HUES6 (cell line): Measurements from ENCODE around the gene ADCY1.

Experiments
- H3K27ac ChIP-seq: 2 replicates; pipeline ENCODE4 v1.7.0; 2013; ENCODE audit warnings: low read depth, mild to moderate bottlenecking, low read length, inconsistent platforms
- H3K27me3 ChIP-seq: 2 replicates; pipeline ENCODE4 v1.6.1; 2013; ENCODE audit warnings: low read length; ENCODE audit not compliant: control insufficient read depth, insufficient read depth
- H3K36me3 ChIP-seq: 2 replicates; pipeline ENCODE4 v1.6.1; 2013; ENCODE audit warnings: low read length; ENCODE audit not compliant: control insufficient read depth, insufficient read depth
- H3K4me1 ChIP-seq: 2 replicates; pipeline ENCODE4 v1.6.1; 2013; ENCODE audit warnings: low read length; ENCODE audit not compliant: control insufficient read depth, insufficient read depth
- H3K4me3 ChIP-seq: 2 replicates; pipeline ENCODE4 v1.5.1; 2013; ENCODE audit warnings: low read depth, low read length
- H3K9ac ChIP-seq: one replicate; pipeline ENCODE4 v1.6.1; 2013; ENCODE audit warnings: mild to moderate bottlenecking, low read length
- H3K9me3 ChIP-seq: 2 replicates; pipeline ENCODE4 v1.6.1; 2013; ENCODE audit warnings: low read depth, low read length; ENCODE audit not compliant: control insufficient read depth, insufficient read depth

The ADCY1 gene

GRCh38 chr7:45657136-45657889, 83.1 kb downstream of the ADCY1 start:
- Histone ChIP-seq H3K36me3 (no peaks in the 10 kb centered on the region), H3K4me3 (no peak overlapping the region), H3K27ac (no peak overlapping the region), H3K9me3 (no peaks in the 10 kb centered on the region), H3K27me3 (no peaks in the 10 kb centered on the region), H3K9ac (no peak overlapping the region), H3K4me1 (no peaks in the 10 kb centered on the region)

DNA sequence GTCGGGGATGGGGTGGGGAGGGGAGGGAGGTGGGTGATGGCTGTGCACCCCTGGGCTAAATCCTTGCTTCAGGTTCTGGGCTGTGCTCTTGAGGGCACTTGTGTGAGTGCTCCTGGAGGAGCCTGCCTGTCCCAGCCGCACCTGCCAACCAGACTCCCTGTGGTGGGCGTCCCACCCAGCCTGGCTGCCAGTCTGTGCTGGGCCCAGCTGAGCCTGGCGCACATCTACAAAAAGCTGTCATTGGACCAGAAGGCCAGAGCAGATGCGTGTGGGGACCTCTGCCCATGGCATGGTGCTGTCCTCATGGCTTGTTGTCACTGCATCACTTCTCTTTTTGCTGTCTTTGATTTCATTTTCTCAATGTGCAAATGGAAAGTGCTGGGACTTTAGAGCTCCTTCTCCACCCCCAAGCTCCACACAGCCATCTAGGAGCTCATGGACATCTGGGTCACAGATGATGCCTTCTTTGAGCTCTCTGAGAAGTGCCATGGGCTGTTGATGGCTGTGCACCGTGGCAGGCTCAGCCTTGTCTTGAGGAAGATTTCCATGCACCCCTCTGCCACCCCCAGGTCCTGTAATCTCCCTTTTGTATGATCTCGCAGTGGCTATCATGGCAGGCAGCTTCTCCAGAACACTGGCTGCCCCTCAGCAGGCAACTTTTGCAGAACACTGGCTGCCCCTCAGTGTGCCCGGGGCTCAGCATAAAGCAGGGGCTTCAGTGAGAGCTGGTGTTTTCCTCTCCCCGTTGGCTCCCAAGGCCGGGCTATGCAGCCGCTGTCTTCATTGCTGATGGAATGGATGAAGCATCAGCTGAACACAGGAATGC, 83.9 kb downstream of the ADCY1 start:
- Histone ChIP-seq H3K9me3 (no peaks in the 10 kb centered on the region), H3K4me1 (no peaks in the 10 kb centered on the region), H3K27ac (no peak overlapping the region), H3K27me3 (no peaks in the 10 kb centered on the region), H3K9ac (no peak overlapping the region), H3K36me3 (no peaks in the 10 kb centered on the region), H3K4me3 (no peak overlapping the region)

DNA sequence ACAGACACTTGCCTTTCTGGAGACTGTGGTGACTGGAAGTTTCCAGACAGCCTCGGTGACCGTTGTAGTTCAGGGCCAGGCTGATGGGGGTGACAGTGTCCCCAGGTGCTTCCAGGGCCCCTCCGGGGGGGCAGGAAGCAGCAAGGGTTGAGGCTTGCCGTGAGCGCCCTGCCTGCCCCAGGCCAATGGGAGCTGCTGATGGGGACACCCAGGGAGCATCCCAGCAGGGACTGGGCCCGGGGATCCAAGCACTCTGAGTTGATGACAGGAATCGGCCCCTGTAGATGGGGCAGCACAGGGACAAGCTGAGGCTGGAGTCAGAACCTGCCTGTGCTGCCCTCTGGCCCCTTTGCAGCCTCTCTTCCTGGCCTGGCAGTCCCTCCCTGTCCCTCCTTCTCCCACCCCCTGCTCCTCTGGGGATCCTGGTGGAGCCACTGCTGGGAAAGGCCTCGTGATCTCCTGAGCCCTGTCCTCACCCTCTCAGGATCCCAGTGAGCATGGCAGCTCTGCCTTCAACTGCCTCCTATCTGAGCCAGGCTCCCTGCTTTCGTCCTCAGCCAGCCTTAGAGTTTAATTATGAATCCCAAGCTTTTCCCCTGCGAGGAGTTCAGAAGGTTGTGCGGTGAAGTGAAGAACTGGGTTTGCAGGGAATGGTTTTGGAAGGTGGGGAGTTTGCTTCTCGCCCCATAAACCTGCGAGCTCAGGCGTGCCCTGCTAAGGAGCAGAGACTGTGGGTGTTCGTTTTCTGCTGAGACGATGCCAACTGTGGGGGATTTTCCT, 84.7 kb downstream of the ADCY1 start:
- Histone ChIP-seq H3K4me1 (no peaks in the 10 kb centered on the region), H3K9me3 (no peaks in the 10 kb centered on the region), H3K27ac (no peak overlapping the region), H3K9ac (no peak overlapping the region), H3K4me3 (no peak overlapping the region), H3K36me3 (no peaks in the 10 kb centered on the region), H3K27me3 (no peaks in the 10 kb centered on the region)

DNA sequence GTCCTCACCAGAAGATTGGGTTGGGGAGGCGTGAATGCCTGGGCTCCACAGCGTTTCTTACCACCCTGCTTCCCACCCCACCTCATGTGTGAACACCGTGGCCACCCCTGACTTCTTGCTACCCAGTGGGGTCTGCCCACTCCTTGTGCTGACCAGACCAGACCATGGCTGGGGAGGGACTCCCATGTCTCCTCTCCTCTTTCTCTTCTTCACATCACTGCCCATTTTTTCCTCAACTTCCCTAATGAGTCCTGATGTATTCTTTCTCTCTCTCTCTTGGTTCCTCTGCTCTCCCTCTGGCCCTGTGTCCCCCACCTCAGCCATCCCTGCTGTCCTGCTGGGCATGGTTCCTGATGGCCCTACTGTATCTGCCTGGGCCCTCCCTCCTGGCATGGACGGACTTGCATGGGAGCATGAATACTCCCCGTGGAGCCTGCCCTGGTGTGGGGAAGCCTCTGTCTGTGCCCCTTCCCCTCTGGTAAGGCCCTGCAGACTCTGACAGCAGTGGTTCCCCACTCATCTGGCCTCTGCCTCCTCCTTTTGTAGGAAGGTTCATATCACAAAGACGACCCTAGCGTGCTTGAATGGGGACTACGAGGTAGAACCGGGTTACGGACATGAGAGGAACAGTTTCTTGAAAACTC, 85.5 kb downstream of the ADCY1 start:
- Histone ChIP-seq H3K4me3 (no peak overlapping the region), H3K27ac (no peak overlapping the region), H3K4me1 (no peaks in the 10 kb centered on the region)

GRCh38 chr7:45660201-45660900, 86.2 kb downstream of the ADCY1 start:
- H3K4me1 ChIP-seq = no peaks in the 10 kb centered on the region
- H3K36me3 ChIP-seq = no peaks in the 10 kb centered on the region
- H3K27ac ChIP-seq = no peak overlapping the region
- H3K9ac ChIP-seq = no peak overlapping the region
- no peaks in the 10 kb centered on the region for H3K9me3 ChIP-seq
- H3K27me3 ChIP-seq = no peaks in the 10 kb centered on the region
- no peak overlapping the region for H3K4me3 ChIP-seq

More for the DNA sequence above, 85.5 kb downstream of the ADCY1 start:
- Histone ChIP-seq H3K27me3 (no peaks in the 10 kb centered on the region), H3K36me3 (no peaks in the 10 kb centered on the region), H3K9ac (no peak overlapping the region), H3K9me3 (no peaks in the 10 kb centered on the region)

- H3K27ac ChIP-seq = no peak overlapping the region
- no peak overlapping the region for H3K9ac ChIP-seq
- H3K4me3 ChIP-seq = no peak overlapping the region
- no peaks in the 10 kb centered on the region for H3K9me3 ChIP-seq
- no peaks in the 10 kb centered on the region for H3K36me3 ChIP-seq
- H3K4me1 ChIP-seq = no peaks in the 10 kb centered on the region
- no peaks in the 10 kb centered on the region for H3K27me3 ChIP-seq
Observed at GRCh38 chr7:45660901-45661211, 86.7 kb downstream of the ADCY1 start.

- H3K36me3 ChIP-seq = no peaks in the 10 kb centered on the region
- no peaks in the 10 kb centered on the region for H3K4me1 ChIP-seq
- H3K9ac ChIP-seq = no peak overlapping the region
- H3K27me3 ChIP-seq = no peaks in the 10 kb centered on the region
- no peak overlapping the region for H3K27ac ChIP-seq
- no peak overlapping the region for H3K4me3 ChIP-seq
- H3K9me3 ChIP-seq = no peaks in the 10 kb centered on the region
Observed at GRCh38 chr7:45661302-45661995, 87.3 kb downstream of the ADCY1 start.

GRCh38 chr7:45662018-45662417, 87.8 kb downstream of the ADCY1 start:
- Histone ChIP-seq H3K4me3 (no peak overlapping the region), H3K4me1 (no peaks in the 10 kb centered on the region), H3K36me3 (no peaks in the 10 kb centered on the region), H3K9ac (no peak overlapping the region), H3K27ac (no peak overlapping the region), H3K27me3 (no peaks in the 10 kb centered on the region), H3K9me3 (no peaks in the 10 kb centered on the region)

DNA sequence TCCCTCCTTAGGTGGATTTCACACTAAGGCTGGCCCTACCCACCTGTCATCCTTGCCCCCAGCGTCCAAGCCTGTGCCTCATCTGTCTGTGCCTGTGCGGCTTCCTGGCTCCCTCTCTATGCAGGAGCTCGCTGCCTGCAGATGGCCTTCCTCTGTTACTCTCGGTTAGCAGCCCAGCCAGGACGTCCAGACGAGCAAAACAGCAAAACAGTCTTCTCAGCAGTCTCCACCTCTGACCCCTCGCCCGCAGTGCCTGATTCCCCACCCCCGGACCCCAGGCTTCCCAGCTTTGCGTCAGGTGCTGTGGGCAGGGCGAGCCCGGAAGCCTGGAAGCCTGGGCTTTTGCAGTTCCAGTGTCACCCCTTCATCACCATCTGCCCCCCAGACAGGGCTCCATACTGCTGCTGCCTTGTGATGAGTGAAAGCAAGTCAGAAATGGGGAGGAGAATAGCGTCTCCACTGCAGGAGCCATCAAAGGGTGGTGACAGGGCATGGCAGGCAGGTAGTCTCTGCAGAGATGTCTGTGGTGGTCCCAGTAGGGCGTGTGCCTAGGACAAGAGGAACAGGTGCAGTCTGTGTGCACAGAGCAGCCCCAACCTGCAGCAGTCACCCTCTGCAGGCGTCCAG, 88.5 kb downstream of the ADCY1 start:
- H3K27me3 ChIP-seq = no peaks in the 10 kb centered on the region
- no peak overlapping the region for H3K9ac ChIP-seq
- no peak overlapping the region for H3K4me3 ChIP-seq
- no peaks in the 10 kb centered on the region for H3K9me3 ChIP-seq
- H3K36me3 ChIP-seq = no peaks in the 10 kb centered on the region
- H3K27ac ChIP-seq = no peak overlapping the region
- H3K4me1 ChIP-seq = no peaks in the 10 kb centered on the region
